ENCODE results near the gene GLDN.

- TF ChIP-seq CTCF (IDR thresholded peaks at IDR 0.05): no peak
- TF ChIP-seq POLR2A (IDR thresholded peaks at IDR 0.05): no peak
Observed at GRCh38 chr15:51425517-51426040, 84.1 kb downstream of the GLDN start.

Data from thyroid gland (tissue), 4 donors.